Upper lobe of right lung (tissue), 1 donor: Measurements from ENCODE around the gene M6PR. TPM values are rescaled to one million over a fixed set of nuclear protein-coding genes. Genes with fewer than 3 reads are reported as not detected.
"Not testable (repeated sequence)": the region's sequence is repeated elsewhere in the genome, so short reads cannot be mapped to it uniquely, and the experiment has no call there.

Experiments
- ATAC-seq: fragments of 200-7000 bp; cut with Tn5 transposase; one replicate; pipeline ENCODE4 v1.9.1; 2020; ENCODE audit warnings: mild to moderate bottlenecking, moderate library complexity
- DNase-seq: peaks from one replicate; pipeline ENCODE4 v3.0.0-alpha.2; 2020
- H3K27ac ChIP-seq: fragments of 200-600 bp; one replicate; pipeline ENCODE4 v1.8.0; 2022
- H3K27me3 ChIP-seq: fragments of 200-600 bp; one replicate; pipeline ENCODE4 v1.8.0; 2022; ENCODE audit warnings: mild to moderate bottlenecking
- H3K36me3 ChIP-seq: fragments of 200-600 bp; one replicate; pipeline ENCODE4 v1.8.0; 2022
- H3K4me1 ChIP-seq: fragments of 200-600 bp; one replicate; pipeline ENCODE4 v1.8.0; 2022
- H3K4me3 ChIP-seq: fragments of 200-600 bp; one replicate; pipeline ENCODE4 v1.8.0; 2022; ENCODE audit warnings: mild to moderate bottlenecking
- H3K9me3 ChIP-seq: fragments of 200-600 bp; one replicate; pipeline ENCODE4 v1.8.0; 2022
- CTCF ChIP-seq: fragments of 200-600 bp; IDR thresholded peaks from one replicate; pipeline ENCODE4 v1.8.0; 2022; ENCODE audit warnings: antibody characterized with exemption
- intact Hi-C: fragments of 100-400 bp; cut with DNase I; formaldehyde crosslinking; loops from one replicate; pipeline ENCODE4 v1.11.0; 2022
- total RNA-seq: library from RNA; stranded (reverse); fragmentation: NEBNext Ultra II Directional; extraction: Animal tissue kit (Norgen Biotek cat#: 25700); gene quantifications from one replicate; pipeline ENCODE4 v1.2.1, GENCODE V29; 2021
- donor health status: DM: no; HTN: yes; CAD: no; lungs with severe emphysema.

The M6PR gene
- total RNA-seq, 1 donor from 2014 or later: 176 TPM

- Histone ChIP-seq H3K36me3 (no peaks in the 10 kb centered on the region), H3K9me3 (no peaks in the 10 kb centered on the region), H3K27me3 (no peaks in the 10 kb centered on the region), H3K4me3 (no peak overlapping the region), H3K27ac (no peak overlapping the region), H3K4me1 (no peaks in the 10 kb centered on the region)
- intact Hi-C loops: no loop called here
- DNase-seq (no peak), ATAC-seq (no peak)
- no peak for TF ChIP-seq CTCF
These were observed 41.9 kb downstream of the M6PR start for GRCh38 chr12:8907513-8907912.

GRCh38 chr12:8906266-8907180, 42.9 kb downstream of the M6PR start:
- no peak overlapping the region for H3K27ac ChIP-seq
- H3K36me3 ChIP-seq: no peaks in the 10 kb centered on the region
- ATAC-seq: no peak
- no peaks in the 10 kb centered on the region for H3K27me3 ChIP-seq
- no peaks in the 10 kb centered on the region for H3K4me1 ChIP-seq
- no peak for DNase-seq
- no peaks in the 10 kb centered on the region for H3K9me3 ChIP-seq
- no peak for TF ChIP-seq CTCF
- intact Hi-C loops: no loop called here
- H3K4me3 ChIP-seq: no peak overlapping the region

GRCh38 chr12:8905546-8905945, 43.9 kb downstream of the M6PR start:
- H3K27ac ChIP-seq: no peak overlapping the region
- no peak for TF ChIP-seq CTCF
- no peak overlapping the region for H3K4me3 ChIP-seq
- intact Hi-C loops: no loop called here
- H3K9me3 ChIP-seq: no peaks in the 10 kb centered on the region
- DNase-seq: no peak
- no peaks in the 10 kb centered on the region for H3K27me3 ChIP-seq
- no peaks in the 10 kb centered on the region for H3K36me3 ChIP-seq
- no peaks in the 10 kb centered on the region for H3K4me1 ChIP-seq
- peak; percentile 41 for ATAC-seq

GRCh38 chr12:8904665-8905064, 44.8 kb downstream of the M6PR start:
- DNase-seq (no peak), ATAC-seq (no peak)
- Histone ChIP-seq H3K27me3 (no peaks in the 10 kb centered on the region), H3K4me1 (no peaks in the 10 kb centered on the region), H3K9me3 (no peaks in the 10 kb centered on the region), H3K36me3 (no peaks in the 10 kb centered on the region), H3K4me3 (no peak overlapping the region), H3K27ac (no peak overlapping the region)
- no peak for TF ChIP-seq CTCF
- intact Hi-C loops: no loop called here

- Histone ChIP-seq H3K9me3 (no peaks in the 10 kb centered on the region), H3K4me1 (no peaks in the 10 kb centered on the region), H3K36me3 (no peaks in the 10 kb centered on the region), H3K4me3 (no peak overlapping the region), H3K27me3 (no peaks in the 10 kb centered on the region), H3K27ac (no peak overlapping the region)
- no peak for TF ChIP-seq CTCF
- no peak for ATAC-seq
- intact Hi-C loops: no loop called here
- no peak for DNase-seq
These were observed 45.8 kb downstream of the M6PR start for GRCh38 chr12:8903646-8904045.

- H3K27me3 ChIP-seq, H3K4me3 ChIP-seq, H3K9me3 ChIP-seq, H3K27ac ChIP-seq, intact Hi-C loops, H3K36me3 ChIP-seq, DNase-seq, H3K4me1 ChIP-seq: not testable (repeated sequence)
- ATAC-seq: peak; percentile 60
These were observed 46.7 kb downstream of the M6PR start for GRCh38 chr12:8902703-8903102.
